GM18951 (cell line): ENCODE data around the gene SLIT3.

Experiments
- POLR2A ChIP-seq: IDR thresholded peaks from 4 replicates; pipeline ENCODE4 v1.6.1; 2011; ENCODE audit warnings: mild to moderate bottlenecking; ENCODE audit not compliant: insufficient read length, insufficient read depth; ENCODE audit errors: extremely low read depth
- in situ Hi-C: fragments of 300-500 bp; cut with MboI; formaldehyde crosslinking; loops from one replicate; pipeline ENCODE4 v1.12.0; 2022; ENCODE audit warnings: low sequenced_read_pairs, mixed read lengths, inconsistent platforms; ENCODE audit not compliant: unreplicated experiment

SLIT3 gene

GRCh38 chr5:169176709-169177694 is 123.9 kb downstream of the SLIT3 start:
- no peak for TF ChIP-seq POLR2A
- in situ Hi-C loops = no loop called here

- no peak for TF ChIP-seq POLR2A
- in situ Hi-C loops = no loop called here
These were observed 125.2 kb downstream of the SLIT3 start for GRCh38 chr5:169175733-169176132.

GRCh38 chr5:169174923-169175322 is 126.0 kb downstream of the SLIT3 start:
- in situ Hi-C loops = no loop called here

GRCh38 chr5:169173372-169173771 is 127.6 kb downstream of the SLIT3 start:
- in situ Hi-C loops = no loop called here
- TF ChIP-seq POLR2A = no peak

More at GRCh38 chr5:169174923-169175322, 126.0 kb downstream of the SLIT3 start:
- no peak for TF ChIP-seq POLR2A

- in situ Hi-C loops = no loop called here
- no peak for TF ChIP-seq POLR2A
These were observed 129.4 kb downstream of the SLIT3 start for GRCh38 chr5:169171515-169171914.

GRCh38 chr5:169169783-169170182 is 131.2 kb downstream of the SLIT3 start:
- no peak for TF ChIP-seq POLR2A
- in situ Hi-C loops = no loop called here

GRCh38 chr5:169168280-169168679 is 132.7 kb downstream of the SLIT3 start:
- TF ChIP-seq POLR2A = no peak
- in situ Hi-C loops = no loop called here

GRCh38 chr5:169166078-169166477 is 134.9 kb downstream of the SLIT3 start:
- TF ChIP-seq POLR2A = no peak
- in situ Hi-C loops = no loop called here

- in situ Hi-C loops = no loop called here
- no peak for TF ChIP-seq POLR2A
These were observed 135.9 kb downstream of the SLIT3 start for GRCh38 chr5:169165052-169165451.

- in situ Hi-C loops = no loop called here
- TF ChIP-seq POLR2A = no peak
These were observed 136.4 kb downstream of the SLIT3 start for GRCh38 chr5:169164481-169164925.

- in situ Hi-C loops = no loop called here
- TF ChIP-seq POLR2A = no peak
These were observed 138.5 kb downstream of the SLIT3 start for GRCh38 chr5:169162407-169162806.

- in situ Hi-C loops = no loop called here
- no peak for TF ChIP-seq POLR2A
These were observed 139.8 kb downstream of the SLIT3 start for GRCh38 chr5:169161022-169161680.

- TF ChIP-seq POLR2A = no peak
- in situ Hi-C loops = no loop called here
These were observed 140.5 kb downstream of the SLIT3 start for GRCh38 chr5:169160405-169160901.
